ENCODE results near the gene CAPN5.

Gene CAPN5

GRCh38 chr11:77125695-77126094, 58.9 kb downstream of the CAPN5 start:
- H4K20me1 ChIP-seq (ENCODE audit: insufficient read depth, low read length) = no peaks in the 10 kb centered on the region
- no peak overlapping the region for H3K4me2 ChIP-seq (ENCODE audit: low read length)
- H3K36me3 ChIP-seq (replicated peaks; ENCODE audit: low read depth, low read length) = no peaks in the 10 kb centered on the region
- H2AFZ ChIP-seq (ENCODE audit: low read depth, low read length) = no peak overlapping the region
- H3K4me1 ChIP-seq (ENCODE audit: low read length) = peaks cover 15% of the 10 kb centered on the region
- H3K27me3 ChIP-seq (ENCODE audit: low read depth, low read length) = no peaks in the 10 kb centered on the region
- no peak overlapping the region for H3K27ac ChIP-seq (ENCODE audit: low read length)
- TF ChIP-seq EZH2phosphoT487 (IDR thresholded peaks at IDR 0.05; ENCODE audit: low read depth) (no peak), CTCF (IDR thresholded peaks at IDR 0.05; ENCODE audit: low read depth, low read length) (no peak)
- H3K79me2 ChIP-seq (ENCODE audit: low read length) = no peaks in the 10 kb centered on the region
- no peak overlapping the region for H3K9ac ChIP-seq (ENCODE audit: low read length)
- no peaks in the 10 kb centered on the region for H3K9me3 ChIP-seq (ENCODE audit: insufficient read depth, low read length)
- H3K4me3 ChIP-seq (ENCODE audit: low read length) = no peak overlapping the region

GRCh38 chr11:77126156-77126775, 59.5 kb downstream of the CAPN5 start:
- Histone ChIP-seq H3K79me2 (ENCODE audit: low read length) (no peaks in the 10 kb centered on the region), H3K36me3 (replicated peaks; ENCODE audit: low read depth, low read length) (no peaks in the 10 kb centered on the region), H3K4me1 (ENCODE audit: low read length) (peaks cover 15% of the 10 kb centered on the region), H3K27me3 (ENCODE audit: low read depth, low read length) (no peaks in the 10 kb centered on the region), H3K27ac (ENCODE audit: low read length) (no peak overlapping the region), H3K9me3 (ENCODE audit: insufficient read depth, low read length) (no peaks in the 10 kb centered on the region), H2AFZ (ENCODE audit: low read depth, low read length) (no peak overlapping the region), H3K9ac (ENCODE audit: low read length) (no peak overlapping the region), H3K4me2 (ENCODE audit: low read length) (peak overlapping the region; percentile 99; the same call in 1 of the 2 replicates), H4K20me1 (ENCODE audit: insufficient read depth, low read length) (no peaks in the 10 kb centered on the region), H3K4me3 (ENCODE audit: low read length) (no peak overlapping the region)
- TF ChIP-seq EZH2phosphoT487 (IDR thresholded peaks at IDR 0.05; ENCODE audit: low read depth) = no peak

- Histone ChIP-seq H3K9ac (ENCODE audit: low read length) (peak overlapping the region; percentile 54), H3K4me3 (ENCODE audit: low read length) (peak overlapping the region; percentile 79), H3K4me2 (ENCODE audit: low read length) (peak overlapping the region; percentile 99), H3K79me2 (ENCODE audit: low read length) (no peaks in the 10 kb centered on the region), H3K27ac (ENCODE audit: low read length) (no peak overlapping the region), H2AFZ (ENCODE audit: low read depth, low read length) (peak overlapping the region; percentile 98), H4K20me1 (ENCODE audit: insufficient read depth, low read length) (no peaks in the 10 kb centered on the region), H3K27me3 (ENCODE audit: low read depth, low read length) (no peaks in the 10 kb centered on the region), H3K36me3 (replicated peaks; ENCODE audit: low read depth, low read length) (no peaks in the 10 kb centered on the region), H3K9me3 (ENCODE audit: insufficient read depth, low read length) (no peaks in the 10 kb centered on the region), H3K4me1 (ENCODE audit: low read length) (peaks cover 15% of the 10 kb centered on the region)
- TF ChIP-seq EZH2phosphoT487 (IDR thresholded peaks at IDR 0.05; ENCODE audit: low read depth) (no peak), CTCF (IDR thresholded peaks at IDR 0.05; ENCODE audit: low read depth, low read length) (no peak)
Observed at GRCh38 chr11:77126861-77127234, 60.1 kb downstream of the CAPN5 start.

- Histone ChIP-seq H3K9me3 (ENCODE audit: insufficient read depth, low read length) (no peaks in the 10 kb centered on the region), H3K4me3 (ENCODE audit: low read length) (peak overlapping the region; percentile 79), H3K4me1 (ENCODE audit: low read length) (peaks cover 15% of the 10 kb centered on the region), H4K20me1 (ENCODE audit: insufficient read depth, low read length) (no peaks in the 10 kb centered on the region), H2AFZ (ENCODE audit: low read depth, low read length) (peak overlapping the region; percentile 98), H3K9ac (ENCODE audit: low read length) (peak overlapping the region; percentile 54), H3K4me2 (ENCODE audit: low read length) (peak overlapping the region; percentile 99), H3K27ac (ENCODE audit: low read length) (no peak overlapping the region), H3K79me2 (ENCODE audit: low read length) (no peaks in the 10 kb centered on the region), H3K27me3 (ENCODE audit: low read depth, low read length) (no peaks in the 10 kb centered on the region), H3K36me3 (replicated peaks; ENCODE audit: low read depth, low read length) (no peaks in the 10 kb centered on the region)
- TF ChIP-seq CTCF (IDR thresholded peaks at IDR 0.05; ENCODE audit: low read depth, low read length) = peak; percentile 99
- TF ChIP-seq EZH2phosphoT487 (IDR thresholded peaks at IDR 0.05; ENCODE audit: low read depth) = no peak
Observed at GRCh38 chr11:77127235-77127911, 60.6 kb downstream of the CAPN5 start.

Data from OCI-LY3 (cell line).